ENCODE measurements around the gene USP10.
A peak's percentile ranks its signal among the peaks of the same experiment; 100 is the strongest.

USP10 gene

GRCh38 chr16:84749072-84749471 lies 49.3 kb downstream of the USP10 start:
- Histone ChIP-seq H3K4me3 (no peak overlapping the region), H3K27me3 (ENCODE audit: low read depth) (no peaks in the 10 kb centered on the region), H3K36me3 (replicated peaks) (peaks cover 32% of the 10 kb centered on the region), H3K4me1 (peaks cover 12% of the 10 kb centered on the region), H3K9me3 (no peaks in the 10 kb centered on the region)
- DNase-seq (ENCODE audit: low spot score in 2 of 2): no peak
- in situ Hi-C loops (cut with MboI; ENCODE audit: low sequenced_read_pairs): no loop called here

- no peak for DNase-seq (ENCODE audit: low spot score in 2 of 2)
- in situ Hi-C loops (cut with MboI; ENCODE audit: low sequenced_read_pairs): loop anchor here (5.0 kb wide), 1 partner anchor 217 kb away; no protein-coding TSS in a partner anchor
- peaks cover 26% of the 10 kb centered on the region for H3K36me3 ChIP-seq (replicated peaks)
- peaks cover 14% of the 10 kb centered on the region for H3K4me1 ChIP-seq
- H3K27me3 ChIP-seq (ENCODE audit: low read depth): no peaks in the 10 kb centered on the region
- H3K4me3 ChIP-seq: no peak overlapping the region
- no peaks in the 10 kb centered on the region for H3K9me3 ChIP-seq
These were observed 50.0 kb downstream of the USP10 start for GRCh38 chr16:84749815-84750214.

- Histone ChIP-seq H3K4me1 (peaks cover 14% of the 10 kb centered on the region), H3K9me3 (no peaks in the 10 kb centered on the region), H3K27me3 (ENCODE audit: low read depth) (no peaks in the 10 kb centered on the region), H3K4me3 (no peak overlapping the region), H3K36me3 (replicated peaks) (peaks cover 19% of the 10 kb centered on the region)
- in situ Hi-C loops (cut with MboI; ENCODE audit: low sequenced_read_pairs): loop anchor here (5.0 kb wide), 1 partner anchor 217 kb away; no protein-coding TSS in a partner anchor
- no peak for DNase-seq (ENCODE audit: low spot score in 2 of 2)
These were observed 50.8 kb downstream of the USP10 start for GRCh38 chr16:84750575-84750974.

GRCh38 chr16:84751241-84751640 lies 51.4 kb downstream of the USP10 start:
- Histone ChIP-seq H3K4me1 (peaks cover 14% of the 10 kb centered on the region), H3K36me3 (replicated peaks) (peaks cover 12% of the 10 kb centered on the region), H3K9me3 (no peaks in the 10 kb centered on the region), H3K4me3 (no peak overlapping the region), H3K27me3 (ENCODE audit: low read depth) (no peaks in the 10 kb centered on the region)
- in situ Hi-C loops (cut with MboI; ENCODE audit: low sequenced_read_pairs): loop anchor here (5.0 kb wide), 1 partner anchor 216 kb away; no protein-coding TSS in a partner anchor
- no peak for DNase-seq (ENCODE audit: low spot score in 2 of 2)

GRCh38 chr16:84751947-84752346 lies 52.1 kb downstream of the USP10 start:
- in situ Hi-C loops (cut with MboI; ENCODE audit: low sequenced_read_pairs): loop anchor here (5.0 kb wide), 1 partner anchor 215 kb away; no protein-coding TSS in a partner anchor
- H3K4me3 ChIP-seq: no peak overlapping the region

GRCh38 chr16:84752600-84752999 lies 52.8 kb downstream of the USP10 start:
- H3K27me3 ChIP-seq (ENCODE audit: low read depth): no peaks in the 10 kb centered on the region
- H3K4me1 ChIP-seq: peaks cover 14% of the 10 kb centered on the region
- no peak overlapping the region for H3K4me3 ChIP-seq
- in situ Hi-C loops (cut with MboI; ENCODE audit: low sequenced_read_pairs): loop anchor here (5.0 kb wide), 1 partner anchor 215 kb away; no protein-coding TSS in a partner anchor
- no peak for DNase-seq (ENCODE audit: low spot score in 2 of 2)
- no peaks in the 10 kb centered on the region for H3K9me3 ChIP-seq
- peaks cover 5% of the 10 kb centered on the region; the same call in 1 of the 2 replicates for H3K36me3 ChIP-seq (replicated peaks)

More at GRCh38 chr16:84751947-84752346, 52.1 kb downstream of the USP10 start:
- no peaks in the 10 kb centered on the region for H3K27me3 ChIP-seq (ENCODE audit: low read depth)
- no peak for DNase-seq (ENCODE audit: low spot score in 2 of 2)
- H3K36me3 ChIP-seq (replicated peaks): peaks cover 9% of the 10 kb centered on the region; the same call in 1 of the 2 replicates
- H3K4me1 ChIP-seq: peaks cover 14% of the 10 kb centered on the region
- no peaks in the 10 kb centered on the region for H3K9me3 ChIP-seq

- Histone ChIP-seq H3K4me1 (peaks cover 14% of the 10 kb centered on the region), H3K9me3 (no peaks in the 10 kb centered on the region), H3K27me3 (ENCODE audit: low read depth) (no peaks in the 10 kb centered on the region), H3K4me3 (no peak overlapping the region), H3K36me3 (replicated peaks) (peaks cover 10% of the 10 kb centered on the region; the same call in 1 of the 2 replicates)
- DNase-seq (ENCODE audit: low spot score in 2 of 2): no peak
- in situ Hi-C loops (cut with MboI; ENCODE audit: low sequenced_read_pairs): loop anchor here (5.0 kb wide), 1 partner anchor 214 kb away; no protein-coding TSS in a partner anchor
These were observed 53.9 kb downstream of the USP10 start for GRCh38 chr16:84753412-84754326.

GRCh38 chr16:84754353-84754856 lies 54.6 kb downstream of the USP10 start:
- Histone ChIP-seq H3K27me3 (ENCODE audit: low read depth) (no peaks in the 10 kb centered on the region), H3K4me3 (no peak overlapping the region), H3K9me3 (no peaks in the 10 kb centered on the region), H3K4me1 (peaks cover 14% of the 10 kb centered on the region), H3K36me3 (replicated peaks) (peaks cover 16% of the 10 kb centered on the region)
- DNase-seq (ENCODE audit: low spot score in 2 of 2): peak; percentile 76 to 85
- in situ Hi-C loops (cut with MboI; ENCODE audit: low sequenced_read_pairs): loop anchor here (5.0 kb wide), 1 partner anchor 213 kb away; no protein-coding TSS in a partner anchor

GRCh38 chr16:84754956-84755672 lies 55.3 kb downstream of the USP10 start:
- H3K36me3 ChIP-seq (replicated peaks): peaks cover 23% of the 10 kb centered on the region
- in situ Hi-C loops (cut with MboI; ENCODE audit: low sequenced_read_pairs): loop anchor here (5.0 kb wide), 1 partner anchor 212 kb away; no protein-coding TSS in a partner anchor
- no peak overlapping the region for H3K4me3 ChIP-seq
- H3K27me3 ChIP-seq (ENCODE audit: low read depth): no peaks in the 10 kb centered on the region
- H3K4me1 ChIP-seq: peaks cover 14% of the 10 kb centered on the region
- H3K9me3 ChIP-seq: no peaks in the 10 kb centered on the region
- DNase-seq (ENCODE audit: low spot score in 2 of 2): no peak

- Histone ChIP-seq H3K4me3 (no peak overlapping the region), H3K9me3 (no peaks in the 10 kb centered on the region), H3K4me1 (peaks cover 10% of the 10 kb centered on the region), H3K27me3 (ENCODE audit: low read depth) (no peaks in the 10 kb centered on the region), H3K36me3 (replicated peaks) (peaks cover 26% of the 10 kb centered on the region)
- DNase-seq (ENCODE audit: low spot score in 2 of 2): no peak
- in situ Hi-C loops (cut with MboI; ENCODE audit: low sequenced_read_pairs): no loop called here
These were observed 57.0 kb downstream of the USP10 start for GRCh38 chr16:84756830-84757229.

- no peaks in the 10 kb centered on the region for H3K9me3 ChIP-seq
- peaks cover 2% of the 10 kb centered on the region; the same call in 1 of the 2 replicates for H3K4me1 ChIP-seq
- in situ Hi-C loops (cut with MboI; ENCODE audit: low sequenced_read_pairs): no loop called here
- H3K36me3 ChIP-seq (replicated peaks): peaks cover 42% of the 10 kb centered on the region
- no peak for DNase-seq (ENCODE audit: low spot score in 2 of 2)
- H3K27me3 ChIP-seq (ENCODE audit: low read depth): no peaks in the 10 kb centered on the region
- no peak overlapping the region for H3K4me3 ChIP-seq
These were observed 58.8 kb downstream of the USP10 start for GRCh38 chr16:84758627-84759026.

GRCh38 chr16:84759061-84759460 lies 59.3 kb downstream of the USP10 start:
- no peaks in the 10 kb centered on the region for H3K27me3 ChIP-seq (ENCODE audit: low read depth)
- H3K4me1 ChIP-seq: peaks cover 2% of the 10 kb centered on the region; the same call in 1 of the 2 replicates
- H3K9me3 ChIP-seq: no peaks in the 10 kb centered on the region
- H3K36me3 ChIP-seq (replicated peaks): peaks cover 44% of the 10 kb centered on the region
- H3K4me3 ChIP-seq: no peak overlapping the region
- in situ Hi-C loops (cut with MboI; ENCODE audit: low sequenced_read_pairs): no loop called here
- DNase-seq (ENCODE audit: low spot score in 2 of 2): no peak

GRCh38 chr16:84759906-84760305 lies 60.1 kb downstream of the USP10 start:
- Histone ChIP-seq H3K4me3 (no peak overlapping the region), H3K4me1 (no peaks in the 10 kb centered on the region), H3K9me3 (no peaks in the 10 kb centered on the region), H3K36me3 (replicated peaks) (peaks cover 51% of the 10 kb centered on the region), H3K27me3 (ENCODE audit: low read depth) (no peaks in the 10 kb centered on the region)
- no peak for DNase-seq (ENCODE audit: low spot score in 2 of 2)
- in situ Hi-C loops (cut with MboI; ENCODE audit: low sequenced_read_pairs): no loop called here
